Germinal center (tissue), 1 donor: ENCODE results near the gene LYPD5.
A peak's percentile ranks its signal among the peaks of the same experiment; 100 is the strongest.
"Not testable (repeated sequence)": the region's sequence is repeated elsewhere in the genome, so short reads cannot be mapped to it uniquely, and the experiment has no call there.

Experiments used
- DNase-seq: peaks from one replicate; pipeline ENCODE4 v3.0.0; 2012; ENCODE audit warnings: mixed read lengths, low spot score

LYPD5 gene

DNA sequence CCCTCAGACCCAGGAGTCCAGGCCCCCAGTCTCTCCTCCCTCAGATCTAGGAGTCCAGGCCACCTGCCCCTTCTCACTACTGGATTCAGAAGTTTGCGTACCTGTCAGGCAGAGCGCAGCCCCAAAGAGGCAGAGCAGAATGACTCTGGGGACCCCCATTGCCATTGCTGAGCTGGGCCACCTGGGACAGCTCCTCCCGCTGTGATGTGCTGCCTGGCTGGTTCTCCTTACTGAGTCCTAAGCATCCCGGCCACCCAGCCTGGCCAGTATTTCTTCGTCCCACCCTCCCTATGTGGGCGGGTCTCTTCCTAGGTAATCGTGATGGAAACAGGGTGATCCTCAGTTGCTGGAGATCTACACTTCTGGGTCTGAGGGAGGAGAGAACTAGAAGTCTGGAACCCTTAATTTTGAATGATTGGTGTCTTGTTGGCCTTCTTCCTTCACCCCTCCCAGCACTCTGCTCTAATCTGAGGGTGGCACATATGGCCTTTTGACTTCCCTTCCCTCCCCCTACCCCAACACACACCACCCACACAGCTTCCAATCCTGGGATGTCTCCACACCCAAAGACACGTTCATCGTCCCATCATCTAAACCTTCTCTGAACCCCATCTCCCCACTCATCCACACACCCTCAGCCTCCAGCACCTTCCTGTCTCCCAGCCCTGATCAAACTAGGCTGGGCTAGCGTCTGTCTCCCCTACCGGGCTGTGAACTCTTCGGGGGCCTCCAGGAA, at the start of gene LYPD5:
LYPD5 (minus strand) TSS at position 232 of the 736 bp plus-strand sequence; CDS start at position 165, 67 bp downstream.
- DNase-seq, result no peak

- no peak for DNase-seq
Observed at GRCh38 chr19:43848821-43849220, 46.6 kb upstream of the LYPD5 start.

DNA sequence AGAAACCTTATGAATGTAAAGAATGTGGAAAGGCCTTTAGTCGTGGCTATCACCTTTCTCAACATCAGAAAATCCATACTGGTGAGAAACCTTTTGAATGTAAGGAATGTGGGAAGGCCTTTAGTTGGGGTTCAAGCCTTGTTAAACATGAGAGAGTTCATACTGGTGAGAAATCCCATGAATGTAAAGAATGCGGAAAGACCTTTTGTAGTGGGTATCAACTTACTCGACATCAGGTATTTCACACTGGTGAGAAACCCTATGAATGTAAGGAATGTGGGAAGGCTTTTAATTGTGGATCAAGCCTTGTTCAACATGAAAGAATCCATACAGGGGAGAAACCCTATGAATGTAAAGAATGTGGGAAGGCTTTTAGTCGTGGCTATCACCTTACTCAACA, 45.6 kb upstream of the LYPD5 start:
- no peak for DNase-seq

- no peak for DNase-seq
Observed at GRCh38 chr19:43847246-43847645, 45.0 kb upstream of the LYPD5 start.

GRCh38 chr19:43842007-43842406, 39.8 kb upstream of the LYPD5 start:
- no peak for DNase-seq

GRCh38 chr19:43839139-43839538, 36.9 kb upstream of the LYPD5 start:
- DNase-seq, result no peak

DNA sequence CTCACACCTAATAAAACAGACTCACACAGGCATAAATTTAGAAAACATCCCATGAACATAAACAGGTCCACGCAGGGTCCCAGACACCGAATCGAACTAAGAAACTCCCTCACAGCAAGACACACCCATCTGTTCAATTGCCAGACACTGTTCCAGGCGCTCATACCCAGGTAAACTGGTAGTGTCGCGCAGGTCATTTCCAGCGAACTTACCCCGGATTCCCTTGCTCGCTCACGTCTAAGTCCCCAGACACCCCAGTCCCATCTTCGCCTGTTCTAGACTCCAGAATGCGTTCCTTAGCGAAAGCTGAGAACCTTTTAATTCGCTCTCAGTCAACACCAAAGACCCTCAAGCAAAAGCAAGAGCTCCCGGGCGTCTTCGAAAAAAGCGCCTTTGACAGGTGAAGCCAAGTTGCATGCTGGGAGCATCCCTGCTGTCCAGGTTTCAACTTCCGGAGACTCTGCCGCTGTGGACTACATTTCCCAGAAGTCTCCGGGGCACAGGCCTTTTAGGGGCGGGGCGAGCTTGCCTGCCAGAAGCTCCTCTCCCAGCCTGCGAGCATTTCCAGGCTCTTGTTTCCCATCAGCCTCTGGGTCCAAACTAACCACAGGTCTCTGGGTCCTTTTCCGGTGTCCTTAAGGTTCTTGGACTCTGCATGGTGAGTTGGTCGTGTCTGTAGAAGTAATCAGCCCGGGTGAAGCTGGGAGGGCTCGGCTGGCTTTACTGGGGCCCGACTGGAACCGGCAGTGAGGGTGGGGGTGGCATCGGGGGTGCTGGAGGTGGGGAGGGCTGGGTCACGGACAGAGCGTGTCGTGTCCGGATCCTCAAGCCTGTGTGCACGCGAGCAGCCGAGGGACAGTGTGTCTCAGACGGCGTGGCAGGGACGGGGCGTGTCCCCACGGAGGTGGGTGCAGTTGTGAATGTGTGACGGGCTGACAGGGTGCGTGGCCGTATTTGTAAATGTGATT, 24.8 kb upstream of the LYPD5 start, which contains the start of gene ZNF283:
ZNF283 (plus strand) TSS at position 535 of the 968 bp plus-strand sequence. CDS start 6,184 bp downstream, outside the sequence.
- DNase-seq, result peak; percentile 84

GRCh38 chr19:43824572-43824971, 22.3 kb upstream of the LYPD5 start:
- not testable (repeated sequence) for DNase-seq

GRCh38 chr19:43823856-43824255, 21.6 kb upstream of the LYPD5 start:
- DNase-seq, result not testable (repeated sequence)

DNA sequence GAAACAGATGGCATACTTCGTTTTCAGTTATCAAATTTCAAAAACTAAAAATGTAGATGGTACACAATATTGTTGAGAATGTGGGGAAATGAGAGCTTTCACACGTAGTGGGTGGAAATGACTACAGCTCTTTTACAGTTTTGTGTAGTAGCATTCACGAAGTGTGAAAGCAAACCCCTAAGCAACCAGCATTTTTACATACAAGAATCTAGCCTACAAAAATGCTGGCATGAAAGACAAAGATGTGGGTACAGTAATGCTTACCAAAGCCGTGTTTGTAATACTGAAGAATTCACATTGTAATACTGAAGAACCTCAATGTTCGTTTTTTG, 18.6 kb upstream of the LYPD5 start:
- DNase-seq, result no peak

DNA sequence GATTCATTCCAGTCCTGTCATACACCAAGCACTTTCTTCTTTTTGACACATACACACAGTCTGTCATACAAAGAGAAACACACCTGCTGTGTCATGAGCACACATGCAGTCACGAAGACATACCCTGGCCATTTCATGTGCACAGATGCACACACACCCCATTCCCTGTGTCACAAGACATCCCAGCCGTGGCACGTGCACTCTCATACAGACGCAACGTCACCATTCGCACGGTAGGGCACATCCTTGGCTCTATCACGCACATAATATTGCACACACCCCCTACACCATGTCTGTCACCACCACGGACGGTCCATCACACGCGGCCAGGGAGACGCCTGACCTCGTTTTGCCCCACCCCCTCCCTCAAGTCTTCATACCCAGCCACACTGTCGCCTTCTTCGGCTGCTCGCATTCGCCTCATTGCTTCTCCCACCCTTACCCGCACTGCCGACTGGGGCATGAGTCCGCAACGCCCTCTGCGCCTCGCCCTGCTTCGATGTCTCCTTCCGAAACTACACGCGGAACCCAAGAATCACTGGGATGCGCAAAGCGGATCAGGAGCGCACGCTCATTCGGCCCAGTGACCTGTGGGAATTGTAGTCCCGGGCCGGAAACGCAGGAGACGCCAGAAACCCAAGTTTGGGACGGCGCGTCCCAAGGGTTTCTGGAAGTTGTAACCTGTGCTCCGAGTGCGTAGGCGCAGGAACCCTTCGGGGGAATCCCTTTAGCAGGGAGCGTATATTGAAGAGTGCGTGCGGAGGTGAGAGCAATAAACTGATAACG, 18.0 kb upstream of the LYPD5 start:
- peak; percentile 10 for DNase-seq

DNA sequence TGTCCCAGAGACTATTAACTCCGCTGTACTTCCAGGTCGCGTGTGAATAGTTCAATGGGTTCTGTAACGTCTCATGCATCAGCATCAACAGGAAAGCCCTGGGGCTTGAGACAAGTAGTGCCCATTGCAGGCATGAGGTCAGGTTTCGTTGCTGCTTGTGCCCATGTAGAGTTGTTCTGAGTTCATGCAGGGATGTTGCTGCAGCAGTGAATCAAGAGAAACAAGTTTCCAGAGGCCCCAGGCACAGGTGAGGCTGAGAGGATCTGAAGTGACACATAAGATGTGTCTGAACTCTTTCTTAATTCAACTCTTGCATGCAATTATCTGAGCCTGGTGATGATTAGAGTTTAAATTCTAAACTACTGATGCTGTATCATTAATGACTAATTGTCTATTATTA, 16.3 kb upstream of the LYPD5 start:
- no peak for DNase-seq

DNA sequence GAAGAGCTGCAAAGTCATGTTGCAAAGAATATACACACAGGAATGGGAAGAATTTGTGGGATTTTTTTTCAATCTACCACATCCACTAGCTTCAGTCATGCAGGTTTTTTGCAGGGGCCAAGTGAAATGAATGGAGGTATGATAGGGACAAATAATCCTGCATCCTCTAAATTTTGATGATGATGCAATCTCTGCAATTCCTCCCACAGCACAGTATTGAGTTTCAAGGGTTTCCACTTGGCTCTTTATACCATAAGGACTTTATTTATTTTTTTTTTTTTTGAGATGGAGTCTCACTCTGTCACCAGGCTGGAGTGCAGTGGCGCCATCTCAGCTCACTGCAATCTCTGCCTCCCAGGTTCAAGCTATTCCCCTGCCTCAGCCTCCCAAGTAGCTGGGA, 15.2 kb upstream of the LYPD5 start:
- DNase-seq, result not testable (repeated sequence)

GRCh38 chr19:43814663-43815352, 12.6 kb upstream of the LYPD5 start:
- no peak for DNase-seq

DNA sequence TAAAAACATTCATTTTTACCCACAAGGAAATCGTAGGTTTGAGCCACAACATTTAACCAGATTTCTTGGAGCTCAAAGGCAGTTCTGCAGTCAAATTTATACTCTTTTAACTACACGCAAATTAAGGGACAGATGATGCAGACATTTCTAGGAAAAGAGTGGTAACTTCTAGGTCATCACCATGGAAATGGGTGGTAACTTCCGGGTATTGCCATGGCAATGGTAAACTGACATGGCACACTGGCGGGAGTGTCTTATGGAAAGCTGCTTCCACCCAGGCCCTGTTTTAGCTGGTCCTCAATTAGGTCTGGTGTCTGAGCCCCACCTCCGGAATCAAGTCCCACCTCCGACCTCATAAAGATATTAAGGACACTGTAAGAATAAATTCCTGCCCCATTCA, 10.4 kb upstream of the LYPD5 start:
- DNase-seq, result no peak

GRCh38 chr19:43812259-43812658, 10.0 kb upstream of the LYPD5 start:
- DNase-seq, result no peak

GRCh38 chr19:43811837-43812236, 9.6 kb upstream of the LYPD5 start:
- DNase-seq, result no peak

DNA sequence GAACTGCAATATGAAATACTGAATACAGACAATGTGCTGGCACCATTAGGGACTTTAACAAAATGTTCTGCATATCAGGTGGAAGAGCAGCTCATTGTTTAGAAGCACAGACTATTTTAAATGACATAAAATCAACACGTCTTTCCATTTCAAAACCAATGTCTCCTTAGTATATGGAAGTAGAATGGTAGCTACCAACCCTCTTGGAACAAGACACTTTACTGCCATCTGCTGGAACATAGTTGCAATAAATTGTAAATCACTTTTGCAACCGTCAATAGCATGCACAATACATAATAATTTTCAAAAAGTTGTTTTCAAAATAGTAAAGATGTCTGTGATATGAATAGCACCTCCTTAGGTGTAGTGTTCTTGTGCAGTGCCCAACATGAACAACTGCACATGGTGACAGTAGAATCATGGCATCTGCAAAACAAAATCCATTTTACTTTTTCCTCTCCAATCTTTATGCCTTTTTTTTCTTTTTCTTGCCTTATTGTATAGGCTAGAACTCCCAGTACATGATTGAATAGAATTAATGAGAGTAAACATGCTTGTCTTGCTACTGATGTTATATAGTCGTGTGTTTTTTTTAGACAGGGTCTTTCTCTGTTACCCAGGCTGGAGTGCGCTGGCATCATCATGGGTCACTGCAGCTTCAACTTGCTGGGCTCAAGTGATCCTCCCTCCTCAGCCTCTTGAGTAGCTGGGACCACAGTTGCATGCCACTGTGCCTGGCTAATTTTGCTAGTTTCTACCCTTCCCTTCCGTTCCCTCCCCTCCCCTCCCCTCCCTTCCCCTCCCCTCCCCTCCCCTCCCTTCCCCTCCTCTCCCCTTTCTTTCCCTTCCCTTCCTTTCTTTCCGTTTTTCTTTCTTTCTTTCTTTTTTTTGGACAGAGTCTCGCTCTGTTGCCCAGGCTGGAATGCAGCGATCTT, 7.8 kb upstream of the LYPD5 start:
- DNase-seq, result peak; percentile 27

DNA sequence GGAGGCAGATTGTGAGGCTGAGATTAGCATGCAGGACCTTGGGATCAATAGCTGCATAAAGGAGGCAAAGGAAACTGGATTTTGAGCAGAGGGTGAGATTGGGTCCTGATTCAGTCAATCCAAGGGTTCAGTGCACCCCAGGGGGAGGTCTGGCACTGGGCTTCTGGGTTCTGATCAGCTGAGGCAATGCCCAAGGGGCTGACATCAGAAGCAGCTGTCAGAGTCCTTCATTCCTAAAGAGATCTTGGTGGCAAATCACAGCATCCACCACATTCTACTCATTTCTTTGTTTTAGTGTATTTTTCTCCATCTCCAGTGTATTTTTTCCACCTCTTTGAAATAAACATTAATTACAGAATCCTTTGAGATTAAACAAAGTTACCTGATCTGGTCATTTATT, 5.4 kb upstream of the LYPD5 start:
- DNase-seq, result no peak

GRCh38 chr19:43806848-43807247, 4.6 kb upstream of the LYPD5 start:
- no peak for DNase-seq
